Omental fat pad (tissue), 4 donors: ENCODE results near the gene PHACTR3. TPM values are rescaled to one million over a fixed set of nuclear protein-coding genes. Genes with fewer than 3 reads are reported as not detected.

ENCODE experiments used
- ATAC-seq: fragments of 150-250 bp; one replicate; pipeline ENCODE4 v1.9.1; 2016; ENCODE audit warnings: mild to moderate bottlenecking, moderate library complexity; ENCODE audit not compliant: low FRiP score
- DNase-seq: peaks from one replicate; pipeline ENCODE4 v3.0.0-alpha.2; 2019; ENCODE audit warnings: low spot score
- CTCF ChIP-seq, 3 donors: fragments of 450-650 bp; IDR thresholded peaks; one replicate each; pipeline ENCODE4 v1.5.1; 2016 to 2017; ENCODE audit warnings: antibody characterized with exemption in 3 of 3, mild to moderate bottlenecking in 3 of 3, moderate library complexity in 2 of 3
- total RNA-seq, 4 donors: library from RNA; depleted of rRNA; stranded (reverse); fragments of >200 nt; gene quantifications; one replicate each; pipeline ENCODE4 v1.1.0, GENCODE V29; 2016

Gene PHACTR3
- total RNA-seq, 4 donors from 2014 or later, result 0.19 to 10.6 (median 1.4) TPM; not detected in 1

- ATAC-seq, result no peak
- DNase-seq, result no peak
Measured at GRCh38 chr20:59812286-59813125, 208.2 kb downstream of the PHACTR3 start.

GRCh38 chr20:59813126-59813947 is 209.0 kb downstream of the PHACTR3 start:
- no peak for TF ChIP-seq CTCF (IDR thresholded peaks at IDR 0.05)
- ATAC-seq, result no peak
- no peak for DNase-seq

More at GRCh38 chr20:59812286-59813125, 208.2 kb downstream of the PHACTR3 start:
- no peak for TF ChIP-seq CTCF (IDR thresholded peaks at IDR 0.05)

- TF ChIP-seq CTCF (IDR thresholded peaks at IDR 0.05), result no peak
- ATAC-seq (no peak), DNase-seq (no peak)
Measured at GRCh38 chr20:59813948-59814839, 209.9 kb downstream of the PHACTR3 start.

- no peak for ATAC-seq
- TF ChIP-seq CTCF (IDR thresholded peaks at IDR 0.05), result no peak
- DNase-seq, result no peak
Measured at GRCh38 chr20:59814840-59815340, 210.6 kb downstream of the PHACTR3 start.

- DNase-seq (no peak), ATAC-seq (no peak)
- TF ChIP-seq CTCF (IDR thresholded peaks at IDR 0.05), result no peak
Measured at GRCh38 chr20:59816146-59816738, 211.9 kb downstream of the PHACTR3 start.

- ATAC-seq (no peak), DNase-seq (no peak)
- no peak for TF ChIP-seq CTCF (IDR thresholded peaks at IDR 0.05)
Measured at GRCh38 chr20:59817406-59817805, 213.1 kb downstream of the PHACTR3 start.
